Fibroblast of peridontal ligament (primary cell): ENCODE measurements around the gene ETNPPL.
"Not testable (repeated sequence)": the region's sequence is repeated elsewhere in the genome, so short reads cannot be mapped to it uniquely, and the experiment has no call there.

Experiments
- DNase-seq: peaks from one replicate; pipeline ENCODE4 v3.0.0-alpha.2; 2010; ENCODE audit errors: extremely low read depth

ETNPPL gene

DNA sequence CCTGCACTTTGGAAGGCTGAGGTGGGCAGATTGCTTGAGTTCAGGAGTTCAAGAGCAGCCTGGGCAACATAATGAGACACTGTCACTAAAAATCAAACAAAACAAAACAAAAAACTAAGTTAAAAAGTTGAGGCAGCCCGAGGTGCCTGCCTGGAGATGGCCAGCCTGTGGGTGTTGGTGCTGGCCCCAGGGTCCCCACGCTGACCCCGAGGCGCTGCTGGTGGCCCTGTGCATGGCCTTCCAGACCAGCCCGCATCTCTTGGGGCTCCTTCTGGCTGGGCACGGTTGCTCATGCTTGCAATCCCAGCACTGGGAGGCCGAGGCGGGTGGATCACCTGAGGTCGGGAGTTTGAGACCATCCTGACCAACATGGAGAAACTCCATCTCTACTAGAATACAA lies 4.4 kb downstream of the ETNPPL start:
- DNase-seq = no peak

DNA sequence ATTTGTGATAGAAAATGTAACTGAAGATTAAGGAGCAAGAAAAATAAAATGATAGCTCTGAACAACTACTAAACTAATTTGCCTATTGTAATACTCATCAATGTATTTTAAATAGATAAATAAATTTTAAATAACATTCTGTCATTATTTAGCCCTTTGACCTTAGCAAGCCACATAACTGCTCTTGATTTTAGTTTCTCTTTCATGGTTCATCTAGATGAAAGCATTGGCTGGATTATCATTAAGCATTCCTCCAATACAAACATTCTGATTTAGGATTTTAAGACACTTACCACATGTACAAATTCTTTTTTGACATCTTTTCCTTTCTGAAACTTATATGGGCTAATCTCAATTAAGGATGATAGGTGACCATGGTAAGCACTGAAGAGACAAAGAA lies 8.5 kb downstream of the ETNPPL start:
- no peak for DNase-seq

DNA sequence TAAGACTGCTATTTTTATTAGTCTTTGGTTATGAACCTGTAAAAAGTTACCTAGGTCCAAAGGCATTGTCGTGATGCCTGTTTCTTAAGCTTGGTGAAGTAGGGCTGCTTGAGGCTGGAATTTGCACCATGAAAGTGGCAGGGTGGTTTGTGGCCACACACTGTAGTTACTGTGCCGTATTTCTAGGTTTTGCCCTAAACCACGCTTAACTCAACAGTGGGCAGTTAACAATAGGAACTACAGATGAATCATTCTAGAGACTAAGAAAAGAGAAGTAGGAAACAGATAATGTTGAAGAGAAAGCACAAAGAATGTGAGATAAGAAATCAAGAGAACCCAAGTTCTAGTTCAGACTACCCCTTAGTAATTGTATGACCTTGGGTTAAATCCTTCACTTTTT lies 11.5 kb downstream of the ETNPPL start:
- DNase-seq = no peak

DNA sequence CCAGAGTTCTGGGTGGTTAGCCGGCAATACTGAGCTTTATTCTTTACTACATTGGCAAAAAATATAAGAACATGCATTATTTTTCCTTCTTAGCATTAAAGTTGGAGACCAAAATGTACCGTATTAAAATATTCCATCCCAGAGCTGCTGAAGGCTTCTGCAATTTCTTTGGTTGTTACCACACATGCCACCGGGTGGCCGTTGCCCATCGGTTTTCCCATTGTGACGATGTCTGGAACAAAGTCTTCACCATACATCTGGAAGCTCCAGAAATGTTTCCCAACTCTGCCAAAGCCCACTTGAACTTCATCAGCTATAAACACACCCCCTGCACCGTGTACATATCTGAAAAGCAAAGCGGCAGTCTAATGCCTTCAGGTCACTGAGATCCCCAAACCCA lies 13.7 kb downstream of the ETNPPL start:
- no peak for DNase-seq

DNA sequence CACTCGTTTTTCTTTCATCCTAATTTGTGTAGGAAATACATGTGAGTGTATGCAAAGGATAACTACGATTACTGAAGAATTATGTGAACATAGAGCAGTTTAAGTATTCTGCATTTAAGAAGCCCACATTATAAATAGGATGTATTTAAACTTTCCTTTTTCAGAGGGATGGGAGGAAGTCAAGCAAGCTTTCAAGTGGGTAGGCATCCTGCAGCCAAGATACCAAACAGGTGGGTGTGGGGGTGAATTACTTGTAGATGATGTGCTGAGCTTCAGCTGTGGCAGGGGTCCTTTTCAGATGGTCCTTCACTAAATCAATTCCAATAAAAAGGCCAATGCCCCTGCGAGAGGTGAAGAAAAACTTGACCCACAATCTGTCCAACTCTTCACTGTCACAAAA lies 16.3 kb downstream of the ETNPPL start:
- no peak for DNase-seq

DNA sequence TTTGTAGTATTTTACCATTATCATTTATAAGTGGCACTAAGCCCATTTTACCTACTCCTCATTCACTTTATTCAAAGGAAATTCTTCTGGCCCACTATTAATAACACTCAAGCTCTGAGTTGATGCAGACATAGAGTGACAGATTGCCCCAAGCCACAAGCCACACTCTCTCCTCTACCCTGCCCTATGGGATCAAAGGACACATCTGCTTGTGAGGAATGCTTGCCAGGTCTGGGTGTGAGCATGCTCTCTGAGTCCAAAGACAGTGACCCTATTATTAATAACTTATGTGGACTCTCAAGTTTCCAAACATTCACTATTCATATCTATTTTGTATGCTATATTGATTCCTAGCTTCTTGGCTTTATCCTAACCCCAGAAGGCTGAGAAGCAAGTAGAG lies 18.5 kb downstream of the ETNPPL start:
- DNase-seq = no peak

DNA sequence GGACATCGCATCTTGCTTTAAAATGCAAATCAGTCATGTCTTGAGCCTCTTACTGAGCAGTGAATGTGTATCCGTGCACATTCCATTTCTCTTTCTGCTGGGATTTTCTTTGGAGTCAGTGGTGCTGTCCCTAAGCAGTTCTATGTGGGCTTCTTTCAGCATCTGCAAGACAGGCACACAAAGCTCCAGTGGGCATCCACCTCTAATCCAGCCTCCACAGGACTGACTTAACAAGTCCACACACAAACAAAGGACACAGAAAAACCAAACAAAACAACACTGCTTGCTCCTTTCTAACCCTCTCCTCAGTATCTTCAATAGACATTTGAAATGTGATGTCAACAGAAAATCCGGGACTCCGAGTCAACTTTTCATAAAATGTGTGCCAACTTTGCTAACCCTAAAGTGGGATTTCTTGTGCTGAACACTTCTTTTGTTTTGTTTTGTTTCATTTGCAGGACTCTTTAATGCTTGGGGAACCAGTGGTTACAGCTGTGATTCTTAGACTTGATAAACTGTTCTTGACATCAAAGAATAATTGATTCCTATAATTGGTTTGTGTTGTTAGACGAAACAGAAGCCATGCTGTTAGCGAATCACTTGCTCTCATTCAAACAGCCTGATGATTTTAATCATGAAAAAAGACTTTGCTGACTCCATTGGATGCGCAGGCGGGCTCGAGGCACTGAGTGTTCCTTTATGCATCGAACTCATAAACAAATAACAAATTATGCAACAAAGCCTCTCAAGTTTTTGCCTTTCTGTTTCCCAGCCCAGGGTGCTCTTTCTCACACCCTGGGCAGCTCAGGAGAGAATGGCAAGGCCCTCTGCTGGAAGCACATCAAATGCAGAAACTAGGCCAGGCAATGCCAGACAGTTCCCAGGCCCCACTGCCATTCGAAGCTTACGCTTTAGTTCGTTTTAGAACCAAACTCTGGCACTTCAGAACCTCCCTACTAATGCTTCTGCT lies 20.1 kb downstream of the ETNPPL start:
- no peak for DNase-seq

DNA sequence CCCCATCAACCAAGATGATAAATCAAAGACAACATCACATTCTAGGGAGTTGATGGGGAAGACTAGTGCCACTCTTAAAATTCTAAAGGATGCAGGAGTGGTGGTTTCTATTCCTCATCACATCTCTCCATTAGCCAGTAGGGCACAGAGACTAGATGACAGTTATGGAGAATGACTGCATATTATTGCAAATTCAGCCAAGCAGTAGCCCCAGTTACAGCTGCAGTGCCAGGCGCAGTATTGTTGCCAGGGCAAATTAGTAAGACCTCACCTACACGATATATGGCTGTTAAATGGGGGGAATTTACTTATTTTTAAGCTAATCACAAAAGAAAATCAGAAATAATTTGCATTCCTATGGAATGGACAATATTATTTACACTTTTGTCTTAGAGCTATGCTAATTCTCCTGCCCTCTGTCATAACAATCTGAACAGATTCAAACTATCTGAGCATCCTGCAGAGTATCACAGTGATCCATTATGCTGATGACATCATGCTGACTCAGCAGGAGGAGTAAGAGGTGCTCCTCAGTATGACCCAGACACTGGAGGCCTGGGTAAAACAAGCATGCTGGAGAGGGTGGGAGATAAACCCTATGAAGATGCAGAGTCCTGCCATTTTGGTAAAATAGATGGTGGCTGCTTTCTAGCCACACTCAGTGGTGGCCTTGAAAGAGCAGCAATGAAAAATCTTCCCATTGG lies 24.7 kb downstream of the ETNPPL start:
- DNase-seq = peak; percentile 24

DNA sequence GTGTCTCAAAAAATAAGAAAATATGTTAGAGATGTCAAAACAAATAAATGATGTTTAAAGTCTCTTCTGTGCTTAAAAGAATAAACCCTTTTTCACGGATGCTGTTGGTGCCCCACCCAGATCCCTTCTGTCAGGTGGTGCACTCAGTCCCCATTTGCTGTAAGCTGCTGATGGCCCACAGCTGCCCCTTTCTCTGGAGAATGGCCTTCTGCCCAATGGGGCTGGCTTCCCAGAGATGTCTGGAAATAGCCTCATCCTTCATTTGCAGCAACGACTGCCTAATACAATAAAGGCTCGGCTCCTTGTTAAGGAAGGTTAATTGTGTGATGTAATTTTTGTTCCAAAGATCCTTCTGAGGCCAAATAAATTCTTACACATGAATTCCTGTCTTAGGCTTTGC lies 31.8 kb downstream of the ETNPPL start:
- DNase-seq = no peak

DNA sequence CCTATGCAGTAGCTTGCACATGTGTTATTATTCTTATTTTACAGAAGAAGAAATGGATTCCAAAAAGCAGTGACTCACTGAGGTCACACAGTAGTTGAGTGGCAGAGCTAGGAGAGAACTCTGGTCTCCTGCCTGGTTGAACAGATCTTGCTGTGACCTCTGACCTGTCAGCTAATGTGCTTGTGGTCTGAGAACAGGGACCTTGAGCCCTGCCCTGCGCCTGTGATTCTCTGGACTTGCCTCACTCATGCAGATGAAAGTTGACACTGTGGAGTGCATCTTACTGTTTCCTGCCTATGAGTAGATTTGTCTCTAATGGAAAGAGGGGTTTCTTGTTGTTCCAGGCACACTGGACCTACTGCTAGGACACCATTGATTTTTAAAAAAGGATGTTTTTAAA lies 32.3 kb downstream of the ETNPPL start:
- DNase-seq = no peak

DNA sequence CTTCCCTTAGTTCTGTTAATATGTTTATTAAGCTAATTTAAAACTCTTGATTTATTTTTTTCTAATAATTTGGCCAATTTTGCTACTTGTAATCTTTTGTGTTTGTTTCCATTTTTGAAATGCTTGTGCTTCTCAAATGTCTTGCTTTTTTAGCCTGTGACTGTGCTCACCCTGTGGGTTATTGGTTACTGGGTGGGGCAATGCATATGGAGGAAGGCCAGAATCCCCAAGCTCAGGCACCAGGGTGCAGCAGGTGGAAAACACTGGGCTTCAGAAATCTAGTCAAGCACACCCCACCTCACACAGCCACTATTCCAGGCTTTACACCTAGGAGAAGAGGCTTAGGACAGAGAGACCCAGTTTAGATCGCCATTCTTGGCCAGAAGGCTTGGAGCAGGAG lies 33.1 kb downstream of the ETNPPL start:
- no peak for DNase-seq

DNA sequence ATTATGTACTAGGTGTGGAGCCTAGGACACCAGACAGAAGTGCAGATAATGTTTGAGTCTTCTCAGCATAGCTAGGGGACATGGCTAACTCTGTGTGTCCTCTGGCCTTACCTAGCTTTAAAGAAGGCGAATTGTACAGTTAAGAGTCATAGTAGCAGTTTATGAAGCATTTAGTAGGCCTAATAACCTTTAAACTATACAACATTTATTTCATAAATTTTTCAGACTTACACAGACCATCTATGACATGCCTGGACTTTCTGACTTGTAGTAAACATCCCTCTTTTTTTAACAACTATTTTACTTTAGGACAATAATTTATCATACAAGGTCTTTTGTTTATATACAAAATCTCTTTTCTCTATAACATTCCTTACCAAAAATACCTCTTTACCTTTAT lies 37.4 kb downstream of the ETNPPL start:
- no peak for DNase-seq

DNA sequence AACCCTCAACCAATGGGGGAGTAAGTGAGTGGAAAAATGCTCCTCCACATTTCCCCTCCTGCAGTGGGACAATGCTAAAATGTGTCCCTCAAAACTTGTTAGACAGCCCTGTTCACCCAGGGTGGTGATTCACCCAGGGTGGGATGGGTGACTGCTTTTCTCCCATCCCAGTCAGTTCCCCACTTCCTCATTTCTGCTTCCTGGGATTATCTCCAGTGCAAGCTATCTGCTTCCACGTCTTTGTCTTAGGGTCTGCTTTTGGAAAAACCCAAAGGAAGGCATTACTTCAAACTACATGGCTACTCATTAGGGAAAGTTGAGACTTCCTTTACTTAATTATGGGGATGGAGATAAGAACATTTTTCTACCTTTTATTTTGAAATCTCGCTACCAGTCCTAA lies 45.5 kb downstream of the ETNPPL start:
- no peak for DNase-seq

DNA sequence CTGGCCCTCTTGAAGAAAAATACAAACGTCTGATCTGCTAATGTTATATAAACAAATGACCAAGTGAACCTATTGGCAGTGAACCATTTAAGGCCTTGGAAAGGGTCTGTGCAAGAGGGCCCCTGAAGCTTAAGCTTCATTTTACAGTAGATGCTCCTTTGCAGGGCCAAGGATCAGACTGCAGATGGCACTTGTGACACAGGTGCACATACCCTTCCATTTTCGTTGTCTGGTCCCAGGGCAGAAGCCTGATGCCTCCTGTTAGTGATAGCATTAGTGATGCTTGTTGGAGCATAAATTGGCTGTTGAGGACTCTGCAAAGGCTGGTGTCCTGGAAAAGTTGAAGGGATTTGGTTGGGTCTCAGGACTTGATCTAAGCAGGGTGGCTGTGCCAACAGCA lies 46.5 kb downstream of the ETNPPL start:
- no peak for DNase-seq

DNA sequence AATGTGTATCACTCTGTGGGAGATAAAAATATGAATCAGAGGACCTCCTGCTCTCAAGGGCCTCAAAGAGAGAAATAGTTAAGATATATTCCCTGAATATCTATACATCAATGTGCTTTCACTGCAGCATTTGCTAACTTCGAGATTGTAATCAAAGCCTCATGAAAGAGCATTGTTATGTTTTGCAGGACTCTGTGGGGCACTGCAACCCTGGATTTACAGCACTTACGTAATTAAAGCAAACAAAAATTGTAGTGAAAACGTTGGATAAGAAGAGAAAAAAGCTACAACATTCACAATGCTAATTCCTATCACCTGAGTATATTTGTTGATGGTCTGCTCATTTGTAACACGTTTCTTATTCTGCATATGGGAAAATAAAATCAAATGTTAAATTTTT lies 48.0 kb downstream of the ETNPPL start:
- no peak for DNase-seq

DNA sequence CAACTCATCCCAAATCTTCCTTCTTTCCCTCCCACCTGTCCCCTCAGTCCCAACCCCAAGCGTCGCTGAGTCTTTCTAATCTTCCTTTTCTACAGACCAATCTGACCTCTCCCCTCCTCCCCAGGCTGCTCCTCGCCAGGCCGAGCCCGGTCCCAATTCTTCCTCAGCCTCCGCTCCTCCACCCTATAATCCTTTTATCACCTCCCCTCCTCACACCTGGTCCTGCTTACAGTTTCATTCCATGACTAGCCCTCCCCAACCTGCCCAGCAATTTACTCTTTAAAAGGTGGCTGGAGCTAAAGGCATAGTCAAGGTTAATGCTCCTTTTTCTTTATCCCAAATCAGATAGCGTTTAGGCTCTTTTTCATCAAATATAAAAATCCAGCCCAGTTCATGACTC lies 52.3 kb downstream of the ETNPPL start:
- not testable (repeated sequence) for DNase-seq

DNA sequence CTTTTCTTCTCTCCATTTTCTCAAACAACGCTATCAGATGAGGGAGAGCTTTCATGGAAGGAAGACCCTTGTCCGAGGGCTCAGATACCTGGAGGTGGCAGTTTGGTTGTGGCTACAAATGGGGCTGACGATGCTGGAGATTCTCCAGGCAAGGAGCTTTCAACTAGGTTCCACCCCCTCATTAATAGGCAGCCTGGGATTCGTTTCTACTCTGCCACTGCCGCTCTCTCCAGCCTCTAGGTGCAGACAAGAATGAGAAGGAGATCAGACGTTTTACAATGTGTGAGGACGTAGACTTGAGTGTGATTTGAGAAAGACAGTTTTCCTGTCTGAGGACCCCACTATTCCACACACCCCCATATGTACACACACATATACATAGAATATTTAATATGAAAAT lies 53.1 kb downstream of the ETNPPL start:
- no peak for DNase-seq

DNA sequence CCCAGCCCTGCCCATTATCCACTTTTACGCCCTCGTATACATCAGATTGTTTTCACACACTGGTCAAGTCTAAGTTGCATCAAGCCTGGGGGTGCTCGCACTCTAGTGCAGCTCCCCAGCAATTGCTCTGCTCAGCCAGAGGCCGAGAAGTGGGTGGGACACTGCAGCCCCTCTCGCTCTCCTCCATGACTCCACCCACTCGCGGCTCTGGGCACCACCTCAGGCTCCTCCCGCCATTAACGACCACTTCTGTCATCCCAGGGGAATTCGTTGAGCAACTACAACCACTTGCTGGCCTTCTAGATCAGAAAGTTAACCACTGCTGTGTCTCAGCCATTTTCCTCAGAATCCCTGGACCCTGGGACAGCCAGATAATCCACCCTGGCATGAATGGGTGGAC lies 53.6 kb downstream of the ETNPPL start:
- DNase-seq = no peak

DNA sequence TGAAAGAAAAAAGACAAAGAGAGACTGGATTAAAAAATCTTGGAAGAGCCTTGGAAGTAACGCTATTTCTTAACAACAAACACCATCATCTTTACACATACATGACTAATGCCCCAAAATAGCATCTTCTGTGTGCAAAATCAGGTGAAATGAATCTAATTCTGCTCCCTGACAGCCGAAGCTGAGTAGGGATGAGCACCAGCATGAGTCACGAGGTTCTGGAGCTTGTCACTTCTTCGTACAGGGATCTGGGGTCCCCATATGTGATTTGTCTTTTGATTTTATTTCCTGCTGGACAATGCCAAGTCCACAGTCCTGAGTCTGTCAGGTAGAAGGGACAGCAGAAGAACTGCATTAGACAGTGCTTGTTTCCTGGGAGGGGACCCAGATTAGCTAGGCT lies 56.6 kb downstream of the ETNPPL start:
- DNase-seq = no peak

DNA sequence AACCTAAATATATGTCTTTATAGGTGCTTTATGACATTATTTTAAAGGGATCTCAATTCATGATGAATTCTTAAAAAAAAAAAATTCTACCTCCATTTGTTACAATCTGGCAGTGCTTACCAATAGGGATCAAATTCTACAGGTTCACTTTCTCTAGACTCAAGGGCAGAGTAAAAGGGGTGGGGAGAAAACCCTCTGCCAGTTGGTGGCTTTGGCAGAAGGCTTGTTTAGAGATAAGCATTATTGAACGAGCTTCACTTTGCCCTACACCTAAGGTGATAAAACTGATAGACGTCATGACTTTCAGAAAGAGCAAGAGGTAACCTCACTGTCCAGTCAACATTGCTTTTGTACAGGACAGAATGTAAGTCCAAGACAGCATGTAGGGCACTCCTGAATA lies 58.9 kb downstream of the ETNPPL start:
- DNase-seq = no peak

DNA sequence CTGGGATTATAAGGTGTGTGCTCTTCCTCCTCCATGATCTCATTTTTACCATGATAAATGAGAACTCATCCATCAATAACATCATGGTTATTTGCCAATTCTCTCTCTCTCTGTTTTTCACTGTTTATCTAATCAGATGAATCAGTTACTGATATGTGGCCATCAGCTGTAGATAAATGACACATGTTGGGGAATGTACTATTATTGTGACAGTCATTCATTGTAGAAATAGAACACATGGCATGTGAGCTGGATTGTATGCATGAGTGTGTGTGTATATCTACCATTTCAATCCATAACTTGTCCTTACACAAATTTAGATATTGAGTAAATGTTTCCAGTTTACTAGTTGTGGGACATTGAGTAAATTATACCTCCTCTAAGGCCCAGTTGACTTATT lies 59.5 kb downstream of the ETNPPL start:
- no peak for DNase-seq

DNA sequence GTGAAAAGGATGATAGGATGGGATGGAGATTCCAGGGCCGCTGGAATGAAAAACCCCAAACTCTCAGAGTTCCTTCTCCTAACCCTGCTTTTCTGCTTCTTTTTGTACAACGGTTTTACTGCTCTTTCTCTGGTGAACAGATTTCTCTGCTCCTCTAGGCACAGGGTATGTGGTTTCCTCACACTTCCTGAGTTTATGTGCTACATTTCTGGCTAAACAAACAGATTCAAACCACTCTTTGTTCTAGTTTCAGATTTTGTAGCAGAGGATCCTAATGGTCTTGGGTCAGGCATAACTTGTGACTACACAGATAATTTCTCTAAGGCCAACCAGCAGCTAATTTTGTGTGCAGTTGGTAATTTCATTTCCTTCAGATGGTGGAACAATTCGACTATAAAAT lies 59.9 kb downstream of the ETNPPL start:
- peak; percentile 58 for DNase-seq

DNA sequence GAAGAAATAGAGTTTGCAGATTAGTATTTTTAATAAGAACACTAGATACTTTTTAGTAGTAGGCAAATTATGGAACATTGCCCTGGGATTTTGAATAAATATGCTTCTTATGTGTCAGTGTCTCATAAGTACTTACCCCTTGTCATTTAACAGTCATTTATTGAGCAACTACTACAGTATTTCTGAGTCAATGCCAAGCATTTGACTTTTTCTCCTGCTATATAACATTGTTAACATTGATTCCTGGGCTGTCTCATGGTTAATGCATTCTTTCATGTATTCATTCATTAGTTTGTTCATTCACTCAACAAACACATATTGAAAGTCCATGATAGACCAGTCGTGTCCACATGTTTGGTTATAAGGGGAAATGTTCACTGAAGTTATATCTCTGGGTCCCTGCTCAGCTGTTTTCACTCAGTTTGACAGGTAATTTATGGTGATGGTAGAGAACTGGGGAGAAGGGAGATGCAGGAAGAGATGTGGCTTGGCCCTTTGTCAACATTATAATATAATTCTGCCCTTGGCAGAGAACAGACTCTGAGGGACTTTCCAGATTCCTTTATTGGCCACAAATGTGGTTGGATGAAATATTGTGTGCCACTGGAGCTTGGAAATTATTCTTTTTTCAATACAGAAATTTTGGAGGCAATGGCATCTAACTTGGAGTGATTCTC lies 62.6 kb downstream of the ETNPPL start:
- DNase-seq = peak; percentile 80
